ENCODE measurements around the gene OR2G2.

Gene OR2G2

GRCh38 chr1:247548092-247548491 lies 40.1 kb upstream of the OR2G2 start:
- TF ChIP-seq MYC (IDR thresholded peaks at IDR 0.05; ENCODE audit: low read depth, low read length) (no peak), MAX (IDR thresholded peaks at IDR 0.05; ENCODE audit: low read depth, low read length) (peak; percentile 60; the same call in 1 of the 2 replicates)
- DNase-seq (ENCODE audit: low read depth) = peak; percentile 67
- no peak overlapping the region for H3K4me3 ChIP-seq (ENCODE audit: low read depth, low read length)

GRCh38 chr1:247548769-247549182 lies 39.4 kb upstream of the OR2G2 start, which contains the start of gene GCSAML:
TSS of gene GCSAML (plus strand) at chr1:247549134. CDS start at chr1:247549192, 58 bp downstream.
- peak; percentile 44 for DNase-seq (ENCODE audit: low read depth)
- no peak within 1 kb of the TSS for H3K4me3 ChIP-seq (ENCODE audit: low read depth, low read length)
- no peak for TF ChIP-seq CTCF (IDR thresholded peaks at IDR 0.05; ENCODE audit: low read depth, low read length)
- TF ChIP-seq MAX (IDR thresholded peaks at IDR 0.05; ENCODE audit: low read depth, low read length) = no peak
- no peak for TF ChIP-seq MYC (IDR thresholded peaks at IDR 0.05; ENCODE audit: low read depth, low read length)
- TF ChIP-seq POLR2A (IDR thresholded peaks at IDR 0.05; ENCODE audit: extremely low read depth, insufficient read length) = no peak

GRCh38 chr1:247551721-247552120 lies 36.4 kb upstream of the OR2G2 start:
- no peak for DNase-seq (ENCODE audit: low read depth)
- TF ChIP-seq MAX (IDR thresholded peaks at IDR 0.05; ENCODE audit: low read depth, low read length) (no peak), CTCF (IDR thresholded peaks at IDR 0.05; ENCODE audit: low read depth, low read length) (no peak), POLR2A (IDR thresholded peaks at IDR 0.05; ENCODE audit: extremely low read depth, insufficient read length) (no peak), MYC (IDR thresholded peaks at IDR 0.05; ENCODE audit: low read depth, low read length) (no peak)

GRCh38 chr1:247552231-247552630 lies 35.9 kb upstream of the OR2G2 start:
- no peak overlapping the region for H3K4me3 ChIP-seq (ENCODE audit: low read depth, low read length)
- no peak for DNase-seq (ENCODE audit: low read depth)
- TF ChIP-seq CTCF (IDR thresholded peaks at IDR 0.05; ENCODE audit: low read depth, low read length) (no peak), MYC (IDR thresholded peaks at IDR 0.05; ENCODE audit: low read depth, low read length) (no peak), MAX (IDR thresholded peaks at IDR 0.05; ENCODE audit: low read depth, low read length) (no peak), POLR2A (IDR thresholded peaks at IDR 0.05; ENCODE audit: extremely low read depth, insufficient read length) (no peak)

More at GRCh38 chr1:247551721-247552120, 36.4 kb upstream of the OR2G2 start:
- H3K4me3 ChIP-seq (ENCODE audit: low read depth, low read length) = no peak overlapping the region

GRCh38 chr1:247557926-247558674 lies 30.1 kb upstream of the OR2G2 start:
- TF ChIP-seq MAX (IDR thresholded peaks at IDR 0.05; ENCODE audit: low read depth, low read length) (no peak), POLR2A (IDR thresholded peaks at IDR 0.05; ENCODE audit: extremely low read depth, insufficient read length) (no peak), MYC (IDR thresholded peaks at IDR 0.05; ENCODE audit: low read depth, low read length) (no peak), CTCF (IDR thresholded peaks at IDR 0.05; ENCODE audit: low read depth, low read length) (no peak)
- H3K4me3 ChIP-seq (ENCODE audit: low read depth, low read length) = no peak overlapping the region
- DNase-seq (ENCODE audit: low read depth) = no peak

- no peak overlapping the region for H3K4me3 ChIP-seq (ENCODE audit: low read depth, low read length)
- TF ChIP-seq MYC (IDR thresholded peaks at IDR 0.05; ENCODE audit: low read depth, low read length) = no peak
- TF ChIP-seq CTCF (IDR thresholded peaks at IDR 0.05; ENCODE audit: low read depth, low read length) = no peak
- TF ChIP-seq POLR2A (IDR thresholded peaks at IDR 0.05; ENCODE audit: extremely low read depth, insufficient read length) = no peak
- TF ChIP-seq MAX (IDR thresholded peaks at IDR 0.05; ENCODE audit: low read depth, low read length) = no peak
- no peak for DNase-seq (ENCODE audit: low read depth)
These were observed 26.4 kb upstream of the OR2G2 start for GRCh38 chr1:247561711-247562110.
